Thoracic aorta (tissue), 2 donors: ENCODE measurements around the gene SHC2. TPM values are rescaled to one million over a fixed set of nuclear protein-coding genes. Genes with fewer than 3 reads are reported as not detected.

ENCODE experiments used
- ATAC-seq: fragments of 150-250 bp; one replicate; pipeline ENCODE4 v1.8.0; 2017; ENCODE audit warnings: low read depth; ENCODE audit not compliant: insufficient number of reproducible peaks, low FRiP score
- DNase-seq: peaks from one replicate; pipeline ENCODE4 v3.0.0-alpha.2; 2020; ENCODE audit warnings: low spot score
- H3K27ac ChIP-seq, 2 donors: fragments of 200-600 bp; sonication (generic); 1 replicate in 1 of 2; 2 replicates in 1 of 2; pipeline ENCODE4 v1.5.1; 2016; ENCODE audit warnings: mild to moderate bottlenecking in 2 of 2, moderate library complexity in 2 of 2
- H3K27me3 ChIP-seq: fragments of 200-600 bp; sonication (generic); replicated peaks from 2 replicates; pipeline ENCODE4 v1.6.0; 2016; ENCODE audit warnings: mild to moderate bottlenecking; ENCODE audit not compliant: insufficient read depth
- H3K36me3 ChIP-seq: fragments of 200-600 bp; sonication (generic); one replicate; pipeline ENCODE4 v1.5.1; 2016
- H3K4me1 ChIP-seq, 2 donors: fragments of 200-600 bp; sonication (generic); 1 replicate in 1 of 2; 2 replicates in 1 of 2; pipeline versions ENCODE4 v1.5.1 to v1.6.0; 2016; ENCODE audit warnings: low read depth in 2 of 2, mild to moderate bottlenecking in 1 of 2; ENCODE audit not compliant: control insufficient read depth in 1 of 2
- H3K4me3 ChIP-seq: fragments of 200-600 bp; sonication (generic); 2 replicates; pipeline ENCODE4 v1.5.1; 2016; ENCODE audit warnings: mild to moderate bottlenecking
- H3K9me3 ChIP-seq: fragments of 200-600 bp; sonication (generic); 2 replicates; pipeline ENCODE4 v1.5.1; 2016
- CTCF ChIP-seq: fragments of 200-600 bp; sonication (generic); IDR thresholded peaks from one replicate; pipeline ENCODE4 v1.5.1; 2019; ENCODE audit warnings: antibody characterized with exemption
- total RNA-seq, 2 donors: library from RNA; depleted of rRNA; stranded (reverse); fragments of >200 nt; gene quantifications; one replicate each; pipeline versions ENCODE4 v1.1.0 to v1.2.3, GENCODE V29; 2016

The SHC2 gene
- total RNA-seq, 2 donors from 2014 or later, result 17.2 to 18.8 TPM

DNA sequence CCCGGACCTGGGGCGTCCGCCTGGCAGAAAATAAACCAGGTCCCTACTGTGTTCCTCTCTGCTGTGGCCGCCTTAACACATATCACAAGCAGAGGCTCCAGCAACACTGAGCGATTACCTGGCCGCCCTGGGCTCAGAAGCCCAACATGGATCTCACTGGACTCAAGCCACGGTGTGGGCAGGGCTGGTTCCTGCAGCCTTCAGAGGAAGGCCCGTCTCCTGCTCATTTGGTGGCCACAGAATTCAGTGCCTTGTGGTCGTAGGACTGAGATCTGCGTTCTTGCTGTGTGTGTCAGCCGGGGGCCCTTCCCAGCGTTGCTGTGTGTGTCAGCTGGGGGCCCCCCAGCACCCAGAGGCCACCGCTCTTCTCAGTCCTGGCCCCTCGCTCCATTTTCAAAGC lies 82.1 kb downstream of the SHC2 start:
- DNase-seq (no peak), ATAC-seq (no peak)
- H3K27ac ChIP-seq, result no peak overlapping the region
- no peak for TF ChIP-seq CTCF
- no peaks in the 10 kb centered on the region for H3K4me1 ChIP-seq
- H3K4me3 ChIP-seq, result no peak overlapping the region
- H3K27me3 ChIP-seq, result peaks cover 3% of the 10 kb centered on the region
- H3K36me3 ChIP-seq, result no peaks in the 10 kb centered on the region
- no peaks in the 10 kb centered on the region for H3K9me3 ChIP-seq

DNA sequence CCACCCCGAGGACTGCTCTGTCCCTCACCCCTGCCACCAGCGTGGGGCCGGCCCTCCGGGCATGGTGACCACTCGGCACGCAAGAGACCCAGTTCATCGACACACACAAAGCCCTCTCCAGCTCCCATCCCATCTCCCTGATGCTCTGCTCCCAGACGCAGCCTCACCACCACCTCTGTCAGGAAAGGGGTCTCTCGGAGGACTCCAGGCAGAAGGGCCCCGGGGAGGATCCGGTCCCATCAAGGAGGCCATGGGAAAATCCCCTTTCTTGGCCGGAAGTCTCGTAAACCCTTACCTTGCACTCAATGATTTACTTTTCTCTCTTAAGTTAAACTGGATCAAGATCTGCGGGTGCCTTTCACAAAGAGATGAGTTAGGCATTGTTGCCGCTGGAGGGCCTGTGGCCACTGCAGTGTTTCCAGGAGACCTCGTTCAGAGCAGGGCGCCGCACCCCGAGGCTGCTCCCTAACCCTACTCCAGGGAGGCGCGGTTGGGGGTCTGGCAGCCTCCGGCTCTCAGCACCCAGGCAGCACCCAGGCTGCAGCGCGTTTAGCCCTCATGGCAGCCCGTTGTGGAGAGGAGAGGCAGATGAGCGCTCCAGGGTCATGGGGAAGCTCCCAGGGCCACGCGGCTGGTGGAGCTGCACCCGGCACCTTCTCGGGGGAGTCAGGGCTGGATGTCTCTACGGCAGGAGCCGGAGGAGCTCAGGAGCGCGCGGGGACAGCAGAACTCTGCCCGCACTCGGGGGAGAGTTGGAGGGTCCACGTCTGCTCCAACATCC lies 82.8 kb downstream of the SHC2 start:
- ATAC-seq, result no peak
- H3K4me1 ChIP-seq, result no peaks in the 10 kb centered on the region
- TF ChIP-seq CTCF, result no peak
- no peaks in the 10 kb centered on the region for H3K27me3 ChIP-seq
- H3K27ac ChIP-seq, result no peak overlapping the region
- H3K36me3 ChIP-seq, result no peaks in the 10 kb centered on the region
- no peak for DNase-seq
- no peaks in the 10 kb centered on the region for H3K9me3 ChIP-seq
- H3K4me3 ChIP-seq, result no peak overlapping the region

DNA sequence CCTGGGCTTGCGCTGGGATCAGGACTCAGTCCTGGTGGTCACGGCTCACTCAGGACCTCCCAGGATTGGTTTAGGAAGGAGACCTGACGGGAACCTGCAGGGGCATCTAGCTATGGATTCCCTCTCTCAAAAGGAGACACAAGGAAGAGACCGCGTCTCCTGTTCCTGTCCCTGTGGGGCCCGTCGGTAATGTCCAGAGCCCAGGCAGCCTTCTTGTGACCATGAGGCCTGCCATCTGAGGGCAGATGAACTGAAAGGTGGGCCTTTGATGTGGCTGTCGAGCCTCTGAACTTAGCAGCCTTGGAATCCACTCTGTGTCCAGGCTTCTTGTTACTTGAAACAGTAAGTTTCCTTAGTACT lies 84.7 kb downstream of the SHC2 start:
- Histone ChIP-seq H3K27me3 (no peaks in the 10 kb centered on the region), H3K4me3 (no peak overlapping the region), H3K9me3 (no peaks in the 10 kb centered on the region), H3K27ac (no peak overlapping the region), H3K4me1 (no peaks in the 10 kb centered on the region), H3K36me3 (no peaks in the 10 kb centered on the region)
- no peak for DNase-seq
- ATAC-seq, result no peak
- TF ChIP-seq CTCF, result no peak

DNA sequence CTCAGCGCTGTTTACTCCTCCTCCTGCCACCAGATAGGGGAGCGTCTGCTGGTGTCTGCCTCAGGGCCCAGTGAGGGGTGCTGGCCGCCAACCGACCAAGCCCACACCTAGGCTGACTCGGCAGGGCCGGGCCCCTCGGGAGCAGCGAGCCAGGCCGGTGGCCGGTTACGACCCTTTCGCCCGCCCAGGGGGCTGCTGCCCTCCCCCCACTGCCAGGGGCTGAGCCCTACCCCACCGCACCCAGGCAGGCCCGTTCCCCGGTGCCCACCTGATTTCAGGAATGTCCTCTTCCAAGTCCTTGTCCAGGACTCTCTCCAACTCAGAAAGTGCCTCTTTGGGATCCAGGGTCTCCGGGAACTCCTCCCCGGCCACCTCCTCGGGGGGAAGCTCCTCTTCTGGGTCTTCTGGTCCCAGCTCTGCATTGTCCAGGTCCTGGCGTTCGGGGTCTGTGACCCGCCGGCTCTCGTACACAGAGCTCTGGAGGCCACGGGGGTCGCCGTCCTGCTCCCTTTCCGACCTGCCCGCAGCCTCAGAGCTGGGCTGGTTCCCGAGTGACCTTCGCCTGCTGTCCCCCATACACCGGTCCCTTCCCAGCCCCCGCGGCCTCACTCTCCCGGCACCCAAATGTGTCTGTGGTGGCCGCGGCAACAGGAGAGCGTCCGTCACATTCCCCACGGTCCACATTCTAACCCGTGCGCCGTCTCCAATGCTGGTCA lies 85.3 kb downstream of the SHC2 start:
- Histone ChIP-seq H3K27ac (no peak overlapping the region), H3K36me3 (no peaks in the 10 kb centered on the region), H3K4me3 (no peak overlapping the region), H3K9me3 (no peaks in the 10 kb centered on the region), H3K4me1 (no peaks in the 10 kb centered on the region), H3K27me3 (no peaks in the 10 kb centered on the region)
- no peak for TF ChIP-seq CTCF
- no peak for ATAC-seq
- no peak for DNase-seq

- H3K36me3 ChIP-seq, result no peaks in the 10 kb centered on the region
- H3K9me3 ChIP-seq, result no peaks in the 10 kb centered on the region
- H3K4me1 ChIP-seq, result no peaks in the 10 kb centered on the region
- H3K27me3 ChIP-seq, result no peaks in the 10 kb centered on the region
- no peak for DNase-seq
- no peak overlapping the region for H3K4me3 ChIP-seq
- TF ChIP-seq CTCF, result no peak
- no peak overlapping the region for H3K27ac ChIP-seq
- no peak for ATAC-seq
Observed at GRCh38 chr19:374886-375235, 86.0 kb downstream of the SHC2 start.
